Gastrocnemius medialis (tissue), 4 donors: ENCODE results near the gene CTIF.

Source experiments
- CTCF ChIP-seq, 5 experiments: fragments of 450-650 bp in 3 of 5; fragments of 200-600 bp in 2 of 5; sonication (generic) in 2 of 5; IDR thresholded peaks in 4 of 5; conservative IDR thresholded peaks in 1 of 5; 1 replicate in 4 of 5; 2 replicates in 1 of 5; pipeline ENCODE4 v1.5.1; 2016 to 2019; ENCODE audit warnings: antibody characterized with exemption in 5 of 5, mild to moderate bottlenecking in 3 of 5, moderate library complexity in 3 of 5
- POLR2A ChIP-seq, 2 donors: fragments of 450-650 bp; IDR thresholded peaks; one replicate each; pipeline ENCODE4 v1.6.1; 2017; ENCODE audit warnings: antibody characterized with exemption in 2 of 2, mild to moderate bottlenecking in 2 of 2, moderate library complexity in 2 of 2

GRCh38 chr18:48762022-48762421, 223.2 kb downstream of the CTIF start:
- no peak for TF ChIP-seq POLR2A (IDR thresholded peaks at IDR 0.05)
- no peak for TF ChIP-seq CTCF (IDR thresholded peaks at IDR 0.05 in 4 of 5, conservative IDR thresholded peaks at IDR 0.05 in 1 of 5)
